HEK293 (cell line): ENCODE data around the gene GREB1L.

ENCODE experiments used
- CTCF ChIA-PET: fragments of 350-600 bp; formaldehyde crosslinking; extraction: SDS; loops from one replicate; lab custom pipeline; 2021; ENCODE audit warnings: antibody characterized with exemption; lab: Yijun Ruan, JAX
- POLR2A ChIA-PET: fragments of 300-600 bp; formaldehyde crosslinking; extraction: SDS; loops from one replicate; lab custom pipeline; 2020; ENCODE audit warnings: antibody characterized with exemption, inconsistent platforms; lab: Yijun Ruan, JAX
- H3K27ac ChIP-seq: fragments of 200-500 bp; sonication (Bioruptor generic); 2 replicates; pipeline ENCODE4 v1.5.1; 2014; ENCODE audit warnings: low read depth, low read length, control low read depth, inconsistent platforms; ENCODE audit errors: extremely low read depth
- H3K36me3 ChIP-seq, 2 experiments: fragments of 200-500 bp in 1 of 2; sonication (Bioruptor generic) in 1 of 2; 1 replicate in 1 of 2; 2 replicates in 1 of 2; pipeline ENCODE4 v1.5.1; 2014 to 2017; ENCODE audit warnings: inconsistent platforms in 2 of 2, low read length in 2 of 2; ENCODE audit not compliant: control insufficient read depth in 2 of 2, insufficient read depth in 1 of 2
- H3K4me1 ChIP-seq: fragments of 200-500 bp; sonication (Bioruptor generic); 2 replicates; pipeline ENCODE4 v1.5.1; 2014; ENCODE audit warnings: mild to moderate bottlenecking, low read length, inconsistent platforms; ENCODE audit not compliant: control insufficient read depth, insufficient read depth
- H3K4me3 ChIP-seq: 2 replicates; pipeline ENCODE4 v1.5.1; 2011; ENCODE audit warnings: low read depth, mild to moderate bottlenecking, control low read depth, low read length, moderate library complexity
- H3K9me3 ChIP-seq: fragments of 200-500 bp; sonication (Bioruptor generic); 2 replicates; pipeline ENCODE4 v1.5.1; 2014; ENCODE audit warnings: low read depth, low read length, inconsistent platforms; ENCODE audit not compliant: control insufficient read depth, insufficient read depth
- BCL11B ChIP-seq: fragments of 450-650 bp; formaldehyde crosslinking; IDR thresholded peaks from 2 replicates; pipeline ENCODE4 v1.5.1; 2016; ENCODE audit warnings: low read depth, missing biosample characterization, missing genetic modification characterization
- CTCF ChIP-seq: fragments of 450-650 bp; formaldehyde crosslinking; IDR thresholded peaks from 2 replicates; pipeline ENCODE4 v1.5.1; 2016; ENCODE audit warnings: missing biosample characterization, missing genetic modification characterization
- GFI1B ChIP-seq: fragments of 450-650 bp; formaldehyde crosslinking; IDR thresholded peaks from 2 replicates; pipeline ENCODE4 v1.5.1; 2016; ENCODE audit warnings: missing biosample characterization, missing genetic modification characterization
- HIC1 ChIP-seq: fragments of 450-650 bp; formaldehyde crosslinking; IDR thresholded peaks from 2 replicates; pipeline ENCODE4 v1.5.1; 2016; ENCODE audit warnings: missing biosample characterization, missing genetic modification characterization
- KLF16 ChIP-seq: fragments of 450-650 bp; formaldehyde crosslinking; IDR thresholded peaks from 2 replicates; pipeline ENCODE4 v1.5.1; 2017; ENCODE audit warnings: missing biosample characterization, missing genetic modification characterization
- KLF9 ChIP-seq: fragments of 450-650 bp; formaldehyde crosslinking; IDR thresholded peaks from 2 replicates; pipeline ENCODE4 v1.5.1; 2016; ENCODE audit warnings: missing biosample characterization, missing genetic modification characterization, low read depth
- PRDM2 ChIP-seq: fragments of 450-650 bp; formaldehyde crosslinking; IDR thresholded peaks from 2 replicates; pipeline ENCODE4 v1.5.1; 2016; ENCODE audit warnings: missing biosample characterization, missing genetic modification characterization, borderline replicate concordance
- ZBTB17 ChIP-seq: fragments of 450-650 bp; formaldehyde crosslinking; IDR thresholded peaks from 2 replicates; pipeline ENCODE4 v1.5.1; 2016; ENCODE audit warnings: missing biosample characterization, missing genetic modification characterization
- ZBTB8A ChIP-seq: fragments of 450-650 bp; formaldehyde crosslinking; IDR thresholded peaks from 2 replicates; pipeline ENCODE4 v1.5.1; 2016; ENCODE audit warnings: missing biosample characterization, missing genetic modification characterization
- ZNF133 ChIP-seq: fragments of 450-650 bp; formaldehyde crosslinking; IDR thresholded peaks from 2 replicates; pipeline ENCODE4 v1.5.1; 2016; ENCODE audit warnings: missing biosample characterization, missing genetic modification characterization
- ZNF175 ChIP-seq: fragments of 450-650 bp; formaldehyde crosslinking; IDR thresholded peaks from 2 replicates; pipeline ENCODE4 v1.5.1; 2016; ENCODE audit warnings: missing biosample characterization, missing genetic modification characterization
- ZNF302 ChIP-seq: fragments of 450-650 bp; formaldehyde crosslinking; IDR thresholded peaks from 2 replicates; pipeline ENCODE4 v1.5.1; 2016; ENCODE audit warnings: missing biosample characterization, missing genetic modification characterization, low read depth
- ZNF341 ChIP-seq: fragments of 450-650 bp; formaldehyde crosslinking; IDR thresholded peaks from 2 replicates; pipeline ENCODE4; 2016; ENCODE audit warnings: low read depth, missing biosample characterization, missing genetic modification characterization
- ZNF394 ChIP-seq: fragments of 450-650 bp; formaldehyde crosslinking; IDR thresholded peaks from 2 replicates; pipeline ENCODE4 v1.5.1; 2016; ENCODE audit warnings: missing biosample characterization, missing genetic modification characterization, mild to moderate bottlenecking, moderate library complexity, borderline replicate concordance
- ZNF416 ChIP-seq: fragments of 450-650 bp; formaldehyde crosslinking; IDR thresholded peaks from 2 replicates; pipeline ENCODE4 v1.5.1; 2016; ENCODE audit warnings: missing biosample characterization, missing genetic modification characterization
- ZNF514 ChIP-seq: fragments of 450-650 bp; formaldehyde crosslinking; IDR thresholded peaks from 2 replicates; pipeline ENCODE4 v1.5.1; 2016; ENCODE audit warnings: missing biosample characterization, missing genetic modification characterization
- ZNF555 ChIP-seq: fragments of 450-650 bp; formaldehyde crosslinking; conservative IDR thresholded peaks from 2 replicates; pipeline ENCODE4 v1.5.1; 2017; ENCODE audit warnings: missing biosample characterization, mild to moderate bottlenecking, missing genetic modification characterization, inconsistent platforms
- ZNF624 ChIP-seq: fragments of 450-650 bp; formaldehyde crosslinking; IDR thresholded peaks from 2 replicates; pipeline ENCODE4 v1.5.1; 2017; ENCODE audit warnings: missing biosample characterization, missing genetic modification characterization
- ZNF660 ChIP-seq: fragments of 450-650 bp; IDR thresholded peaks from 2 replicates; pipeline ENCODE4 v1.5.1; 2018; ENCODE audit warnings: missing biosample characterization, mild to moderate bottlenecking, missing genetic modification characterization
- ZNF692 ChIP-seq: fragments of 450-650 bp; formaldehyde crosslinking; IDR thresholded peaks from 2 replicates; pipeline ENCODE4 v1.5.1; 2016; ENCODE audit warnings: missing biosample characterization, missing genetic modification characterization
- TF ChIP-seq, protein P1 (sequence below): fragments of 450-650 bp; formaldehyde crosslinking; optimal IDR thresholded peaks from 2 replicates; pipeline ENCODE3; 2016; ENCODE audit warnings: missing biosample characterization, mild to moderate bottlenecking, missing genetic modification characterization
- TF ChIP-seq, protein P2 (sequence below): fragments of 450-650 bp; formaldehyde crosslinking; IDR thresholded peaks from 2 replicates; pipeline ENCODE4 v1.5.1; 2016; ENCODE audit warnings: missing biosample characterization, missing genetic modification characterization, borderline replicate concordance

The GREB1L gene

GRCh38 chr18:21242141-21242779, at the start of gene GREB1L:
Gene GREB1L (plus strand): TSS chr18:21242232. CDS start chr18:21383519, 141,287 bp downstream.
- CTCF ChIA-PET: interaction anchor here (0.6 to 1.4 kb wide), 8 partner anchors 11 to 205 kb away, joined by 3 to 5 read pairs (median 4); no protein-coding TSS in a partner anchor
- Histone ChIP-seq H3K9me3 (no peaks in the 10 kb centered on the region), H3K4me3 (peak within 1 kb of the TSS; percentile 64), H3K4me1 (peaks cover 16% of the 10 kb centered on the region), H3K27ac (peak within 1 kb of the TSS; percentile 95), H3K36me3 (no peaks in the 10 kb centered on the region)
- POLR2A ChIA-PET: interaction anchor here (0.6 to 1.2 kb wide), 7 partner anchors 17 to 205 kb away, joined by 3 to 5 read pairs (median 3); no protein-coding TSS in a partner anchor
- TF ChIP-seq ZNF555 (tag by site-specific recombination): no peak
- TF ChIP-seq ZNF692: peak; percentile 47; the same call in 1 of the 2 replicates
- peak; percentile 56; the same call in 1 of the 2 replicates for TF ChIP-seq ZNF660 (tag by site-specific recombination)
- no peak for TF ChIP-seq ZNF302 (tag by site-specific recombination)
- TF ChIP-seq PRDM2 (tag by site-specific recombination): no peak
- peak; percentile 69; the same call in 1 of the 2 replicates for TF ChIP-seq HIC1 (tag by site-specific recombination)
- no peak for TF ChIP-seq ZNF175 (tag by site-specific recombination)
- peak; percentile 48 for TF ChIP-seq ZNF341 (tag by site-specific recombination)
- TF ChIP-seq ZBTB17 (tag by site-specific recombination): no peak
- TF ChIP-seq, protein P1, sequence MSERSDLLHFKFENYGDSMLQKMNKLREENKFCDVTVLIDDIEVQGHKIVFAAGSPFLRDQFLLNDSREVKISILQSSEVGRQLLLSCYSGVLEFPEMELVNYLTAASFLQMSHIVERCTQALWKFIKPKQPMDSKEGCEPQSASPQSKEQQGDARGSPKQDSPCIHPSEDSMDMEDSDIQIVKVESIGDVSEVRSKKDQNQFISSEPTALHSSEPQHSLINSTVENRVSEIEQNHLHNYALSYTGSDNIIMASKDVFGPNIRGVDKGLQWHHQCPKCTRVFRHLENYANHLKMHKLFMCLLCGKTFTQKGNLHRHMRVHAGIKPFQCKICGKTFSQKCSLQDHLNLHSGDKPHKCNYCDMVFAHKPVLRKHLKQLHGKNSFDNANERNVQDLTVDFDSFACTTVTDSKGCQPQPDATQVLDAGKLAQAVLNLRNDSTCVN (tag by site-specific recombination): peak; percentile 90
- peak; percentile 95 for TF ChIP-seq ZBTB8A (tag by site-specific recombination)
- TF ChIP-seq ZNF624: no peak
- peak; percentile 30; the same call in 1 of the 2 replicates for TF ChIP-seq CTCF (tag by site-specific recombination)
- TF ChIP-seq, protein P2, sequence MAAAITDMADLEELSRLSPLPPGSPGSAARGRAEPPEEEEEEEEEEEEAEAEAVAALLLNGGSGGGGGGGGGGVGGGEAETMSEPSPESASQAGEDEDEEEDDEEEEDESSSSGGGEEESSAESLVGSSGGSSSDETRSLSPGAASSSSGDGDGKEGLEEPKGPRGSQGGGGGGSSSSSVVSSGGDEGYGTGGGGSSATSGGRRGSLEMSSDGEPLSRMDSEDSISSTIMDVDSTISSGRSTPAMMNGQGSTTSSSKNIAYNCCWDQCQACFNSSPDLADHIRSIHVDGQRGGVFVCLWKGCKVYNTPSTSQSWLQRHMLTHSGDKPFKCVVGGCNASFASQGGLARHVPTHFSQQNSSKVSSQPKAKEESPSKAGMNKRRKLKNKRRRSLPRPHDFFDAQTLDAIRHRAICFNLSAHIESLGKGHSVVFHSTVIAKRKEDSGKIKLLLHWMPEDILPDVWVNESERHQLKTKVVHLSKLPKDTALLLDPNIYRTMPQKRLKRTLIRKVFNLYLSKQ: no peak
- TF ChIP-seq BCL11B (tag by site-specific recombination): peak; percentile 19; the same call in 1 of the 2 replicates
- 0 out of 2 replicates have a peak, but pooled peaks have one; percentile 19 for TF ChIP-seq KLF9 (tag by site-specific recombination)
- TF ChIP-seq ZNF514 (tag by site-specific recombination): no peak
- TF ChIP-seq ZNF133 (tag by site-specific recombination): 0 out of 2 replicates have a peak, but pooled peaks have one; percentile 19
- TF ChIP-seq ZNF416 (tag by site-specific recombination): no peak
- TF ChIP-seq KLF16: peak; percentile 51; the same call in 1 of the 2 replicates
- TF ChIP-seq GFI1B: no peak
- TF ChIP-seq ZNF394: no peak
